Hepatocyte (in vitro differentiated cells): ENCODE results near the gene MEGF11. TPM values are rescaled to one million over a fixed set of nuclear protein-coding genes. Genes with fewer than 3 reads are reported as not detected.

Experiments used
- DNase-seq: peaks from one replicate; pipeline ENCODE4 v3.0.0-alpha.2; 2016; ENCODE audit warnings: low spot score
- H2AFZ ChIP-seq: fragments of 200-600 bp; sonication (generic); 2 replicates; pipeline ENCODE4 v1.6.0; 2016; ENCODE audit warnings: antibody characterized with exemption, mild to moderate bottlenecking
- H3K27ac ChIP-seq: fragments of 200-600 bp; sonication (generic); 2 replicates; pipeline ENCODE4 v1.5.1; 2016; ENCODE audit warnings: mild to moderate bottlenecking
- H3K27me3 ChIP-seq: fragments of 200-600 bp; sonication (generic); 2 replicates; pipeline ENCODE4 v1.6.1; 2016
- H3K36me3 ChIP-seq: fragments of 200-600 bp; sonication (generic); replicated peaks from 2 replicates; pipeline ENCODE4 v1.5.1; 2016; ENCODE audit warnings: low read depth; ENCODE audit not compliant: insufficient read depth
- H3K4me1 ChIP-seq: fragments of 200-600 bp; sonication (generic); 2 replicates; pipeline ENCODE4 v1.5.1; 2016; ENCODE audit warnings: mild to moderate bottlenecking, moderate library complexity; ENCODE audit not compliant: insufficient read depth
- H3K4me2 ChIP-seq: fragments of 200-600 bp; sonication (generic); 2 replicates; pipeline ENCODE4 v1.6.0; 2016
- H3K4me3 ChIP-seq: fragments of 200-600 bp; sonication (generic); 2 replicates; pipeline ENCODE4 v1.5.1; 2016; ENCODE audit warnings: mild to moderate bottlenecking
- H3K79me2 ChIP-seq: fragments of 200-600 bp; sonication (generic); 2 replicates; pipeline ENCODE4 v1.6.0; 2017; ENCODE audit warnings: mild to moderate bottlenecking
- H3K9me2 ChIP-seq: fragments of 200-600 bp; sonication (generic); replicated peaks from 2 replicates; pipeline ENCODE4 v1.6.0; 2017; ENCODE audit warnings: mild to moderate bottlenecking; ENCODE audit not compliant: insufficient read depth
- H3K9me3 ChIP-seq: fragments of 200-600 bp; sonication (generic); 2 replicates; pipeline ENCODE4 v1.5.1; 2016; ENCODE audit warnings: low read depth, mild to moderate bottlenecking
- H4K20me1 ChIP-seq: fragments of 200-600 bp; sonication (generic); 2 replicates; pipeline ENCODE4 v1.6.0; 2016; ENCODE audit warnings: mild to moderate bottlenecking; ENCODE audit not compliant: insufficient read depth, poor library complexity, severe bottlenecking
- EZH2 ChIP-seq: fragments of 200-600 bp; sonication (generic); IDR thresholded peaks from 2 replicates; pipeline ENCODE4 v1.6.1; 2016; ENCODE audit warnings: antibody characterized with exemption, mild to moderate bottlenecking, borderline replicate concordance
- EZH2phosphoT487 ChIP-seq: fragments of 200-600 bp; sonication (generic); IDR thresholded peaks from one replicate; pipeline ENCODE4 v1.6.1; 2018; ENCODE audit warnings: antibody characterized with exemption, mild to moderate bottlenecking, low read depth, moderate library complexity; ENCODE audit not compliant: unreplicated experiment, severe bottlenecking
- WGBS: methylation state at CpG from one replicate; pipeline ENCODE4 v1.1.6; 2016; ENCODE audit warnings: low lambda C conversion rate; ENCODE audit errors: missing lambda C conversion rate; 5-methylcytosine and 5-hydroxymethylcytosine counted together
- polyA plus RNA-seq: library from polyadenylated mRNA; unstranded; fragments of >200 nt; fragmentation: Nextera tagmentation; extraction: Ambion mirVana; gene quantifications from 2 replicates; pipeline ENCODE4 v1.2.1, GENCODE V29; 2016
- total RNA-seq: library from RNA; depleted of rRNA; stranded (reverse); fragments of >200 nt; gene quantifications from 2 replicates; pipeline ENCODE4 v1.2.3, GENCODE V29; 2014
- TF ChIP-seq, protein P1 (sequence below): fragments of 200-600 bp; sonication (generic); IDR thresholded peaks from 2 replicates; pipeline ENCODE4 v1.5.1; 2016; ENCODE audit warnings: antibody characterized with exemption, mild to moderate bottlenecking; ENCODE audit not compliant: poor library complexity

Gene MEGF11
- total and polyA plus RNA-seq, 2 experiments from 2014 or later, result 0.07 to 0.25 TPM

GRCh38 chr15:65944404-65944803, 309.1 kb downstream of the MEGF11 start:
- DNase-seq, result no peak
- 70% methylated on average over 3 of the region's 3 CpGs for WGBS
- Histone ChIP-seq H3K27me3 (no peaks in the 10 kb centered on the region), H3K36me3 (no peaks in the 10 kb centered on the region), H3K4me1 (peaks cover 4% of the 10 kb centered on the region), H3K9me3 (no peaks in the 10 kb centered on the region), H2AFZ (no peak overlapping the region), H3K4me3 (no peak overlapping the region), H3K4me2 (no peak overlapping the region), H3K9me2 (no peaks in the 10 kb centered on the region), H3K27ac (no peak overlapping the region), H3K79me2 (no peaks in the 10 kb centered on the region), H4K20me1 (no peaks in the 10 kb centered on the region)
- TF ChIP-seq EZH2 (no peak), EZH2phosphoT487 (no peak)
- TF ChIP-seq, protein P1, sequence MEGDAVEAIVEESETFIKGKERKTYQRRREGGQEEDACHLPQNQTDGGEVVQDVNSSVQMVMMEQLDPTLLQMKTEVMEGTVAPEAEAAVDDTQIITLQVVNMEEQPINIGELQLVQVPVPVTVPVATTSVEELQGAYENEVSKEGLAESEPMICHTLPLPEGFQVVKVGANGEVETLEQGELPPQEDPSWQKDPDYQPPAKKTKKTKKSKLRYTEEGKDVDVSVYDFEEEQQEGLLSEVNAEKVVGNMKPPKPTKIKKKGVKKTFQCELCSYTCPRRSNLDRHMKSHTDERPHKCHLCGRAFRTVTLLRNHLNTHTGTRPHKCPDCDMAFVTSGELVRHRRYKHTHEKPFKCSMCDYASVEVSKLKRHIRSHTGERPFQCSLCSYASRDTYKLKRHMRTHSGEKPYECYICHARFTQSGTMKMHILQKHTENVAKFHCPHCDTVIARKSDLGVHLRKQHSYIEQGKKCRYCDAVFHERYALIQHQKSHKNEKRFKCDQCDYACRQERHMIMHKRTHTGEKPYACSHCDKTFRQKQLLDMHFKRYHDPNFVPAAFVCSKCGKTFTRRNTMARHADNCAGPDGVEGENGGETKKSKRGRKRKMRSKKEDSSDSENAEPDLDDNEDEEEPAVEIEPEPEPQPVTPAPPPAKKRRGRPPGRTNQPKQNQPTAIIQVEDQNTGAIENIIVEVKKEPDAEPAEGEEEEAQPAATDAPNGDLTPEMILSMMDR, result no peak

DNA sequence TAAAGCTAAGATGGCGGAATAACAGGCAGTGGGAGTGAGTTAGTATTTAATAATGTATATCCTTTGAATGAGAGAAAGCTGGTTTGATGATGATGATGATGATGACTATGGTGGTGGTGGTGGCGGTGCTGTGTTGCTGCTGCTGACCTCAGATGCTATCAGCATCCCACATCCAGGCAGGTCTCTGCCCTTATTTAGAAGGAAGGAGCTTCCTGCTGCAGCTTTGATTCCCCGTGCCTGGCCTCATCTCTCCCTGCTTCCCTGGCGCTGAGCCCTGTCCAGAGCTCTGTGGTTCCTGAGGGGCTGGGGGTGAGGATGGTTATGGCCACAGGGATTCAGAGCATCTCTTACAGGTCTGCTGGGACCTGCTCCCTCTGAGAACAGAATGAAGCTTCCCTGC, 311.1 kb downstream of the MEGF11 start:
- no peak overlapping the region for H3K4me3 ChIP-seq
- H4K20me1 ChIP-seq, result no peaks in the 10 kb centered on the region
- H3K9me2 ChIP-seq, result no peaks in the 10 kb centered on the region
- H3K79me2 ChIP-seq, result no peaks in the 10 kb centered on the region
- no peak overlapping the region for H3K4me2 ChIP-seq
- 73% methylated on average over 4 of the region's 4 CpGs for WGBS
- DNase-seq, result no peak
- no peaks in the 10 kb centered on the region for H3K27me3 ChIP-seq
- no peak overlapping the region for H3K27ac ChIP-seq
- no peaks in the 10 kb centered on the region for H3K36me3 ChIP-seq
- TF ChIP-seq EZH2, result no peak
- TF ChIP-seq, protein P1, result no peak
- TF ChIP-seq EZH2phosphoT487, result no peak
- no peaks in the 10 kb centered on the region for H3K4me1 ChIP-seq
- no peaks in the 10 kb centered on the region for H3K9me3 ChIP-seq
- no peak overlapping the region for H2AFZ ChIP-seq

DNA sequence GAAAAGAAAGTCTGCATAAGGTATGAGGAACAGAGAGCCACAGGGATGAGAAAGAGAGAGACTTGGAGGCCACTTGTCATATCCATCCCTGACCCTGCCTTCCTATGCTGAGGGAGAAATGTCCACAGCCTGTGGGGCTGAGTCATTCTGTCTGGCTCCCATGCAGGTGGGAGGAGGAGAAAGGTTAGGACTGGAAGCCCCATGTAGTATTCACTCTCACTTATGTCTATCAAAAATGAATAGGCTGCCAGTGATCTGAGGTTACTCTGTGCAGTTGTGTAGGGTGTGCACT, 313.0 kb downstream of the MEGF11 start:
- Histone ChIP-seq H3K4me1 (no peaks in the 10 kb centered on the region), H3K27ac (no peak overlapping the region), H3K27me3 (no peaks in the 10 kb centered on the region), H3K4me2 (no peak overlapping the region), H3K79me2 (no peaks in the 10 kb centered on the region), H4K20me1 (no peaks in the 10 kb centered on the region), H2AFZ (no peak overlapping the region), H3K36me3 (no peaks in the 10 kb centered on the region), H3K4me3 (no peak overlapping the region), H3K9me2 (no peaks in the 10 kb centered on the region), H3K9me3 (no peaks in the 10 kb centered on the region)
- TF ChIP-seq EZH2, result no peak
- TF ChIP-seq, protein P1, result no peak
- TF ChIP-seq EZH2phosphoT487, result no peak
- DNase-seq, result no peak
